CD4-positive, alpha-beta T cell treated with Interleukin-6 at 100 ng/mL for 8 hours (primary cell): Measurements from ENCODE around the gene ULK4.
"Not testable (repeated sequence)": the region's sequence is repeated elsewhere in the genome, so short reads cannot be mapped to it uniquely, and the experiment has no call there.

Experiments used
- DNase-seq: peaks from one replicate; pipeline ENCODE4 v3.0.0-alpha.2; 2020; ENCODE audit warnings: mixed read lengths, low spot score

The ULK4 gene

GRCh38 chr3:41690766-41691563 lies 270.9 kb downstream of the ULK4 start:
- DNase-seq: no peak

GRCh38 chr3:41688595-41689380 lies 273.1 kb downstream of the ULK4 start:
- DNase-seq: no peak

GRCh38 chr3:41684797-41685735 lies 276.8 kb downstream of the ULK4 start:
- no peak for DNase-seq

GRCh38 chr3:41683666-41684350 lies 278.1 kb downstream of the ULK4 start:
- DNase-seq: no peak

GRCh38 chr3:41682996-41683395 lies 278.9 kb downstream of the ULK4 start:
- DNase-seq: no peak

GRCh38 chr3:41682382-41682781 lies 279.5 kb downstream of the ULK4 start:
- no peak for DNase-seq

GRCh38 chr3:41681479-41681878 lies 280.4 kb downstream of the ULK4 start:
- DNase-seq: no peak

- DNase-seq: no peak
These were observed 282.5 kb downstream of the ULK4 start for GRCh38 chr3:41679374-41679773.

GRCh38 chr3:41675102-41675501 lies 286.8 kb downstream of the ULK4 start:
- not testable (repeated sequence) for DNase-seq

- DNase-seq: no peak
These were observed 287.5 kb downstream of the ULK4 start for GRCh38 chr3:41674449-41674848.

GRCh38 chr3:41673650-41674049 lies 288.3 kb downstream of the ULK4 start:
- no peak for DNase-seq

- DNase-seq: no peak
These were observed 293.5 kb downstream of the ULK4 start for GRCh38 chr3:41668379-41668778.

GRCh38 chr3:41662288-41662687 lies 299.6 kb downstream of the ULK4 start:
- DNase-seq: no peak

- no peak for DNase-seq
These were observed 300.1 kb downstream of the ULK4 start for GRCh38 chr3:41661796-41662195.

- no peak for DNase-seq
These were observed 301.4 kb downstream of the ULK4 start for GRCh38 chr3:41660510-41660909.

GRCh38 chr3:41653571-41654239 lies 308.2 kb downstream of the ULK4 start:
- DNase-seq: no peak

- no peak for DNase-seq
These were observed 309.0 kb downstream of the ULK4 start for GRCh38 chr3:41652931-41653330.

GRCh38 chr3:41652506-41652905 lies 309.4 kb downstream of the ULK4 start:
- no peak for DNase-seq

- no peak for DNase-seq
These were observed 310.2 kb downstream of the ULK4 start for GRCh38 chr3:41651718-41652117.

- no peak for DNase-seq
These were observed 311.5 kb downstream of the ULK4 start for GRCh38 chr3:41650406-41650805.

GRCh38 chr3:41649129-41649739 lies 312.7 kb downstream of the ULK4 start:
- DNase-seq: no peak
